T-cell (primary cell): ENCODE measurements around the gene CSTB. TPM values are rescaled to one million over a fixed set of nuclear protein-coding genes. Genes with fewer than 3 reads are reported as not detected.
A peak's percentile ranks its signal among the peaks of the same experiment; 100 is the strongest.

Source experiments
- ATAC-seq, 4 experiments: fragments of 200-7000 bp in 3 of 4; fragments of 150-1000 bp in 1 of 4; cut with Tn5 transposase; replicated peaks in 1 of 4; 1 replicate in 3 of 4; 2 replicates in 1 of 4; pipeline ENCODE4 v1.10.0; 2021; ENCODE audit warnings: moderate library complexity in 3 of 4, mild to moderate bottlenecking in 2 of 4, moderate number of reproducible peaks in 1 of 4
- CTCF ChIA-PET, 2 donors: fragments of 300-600 bp; sonication (Branson Sonifier 250); formaldehyde crosslinking; loops; one replicate each; lab custom pipeline; 2022; ENCODE audit warnings: antibody characterized with exemption in 2 of 2; lab: Charles Lee
- POLR2A ChIA-PET, 2 donors: fragments of 300-600 bp; sonication (Branson Sonifier 250); formaldehyde crosslinking; loops; one replicate each; lab custom pipeline; 2022; ENCODE audit warnings: antibody characterized with exemption in 2 of 2; lab: Charles Lee
- DNase-seq, 35 experiments: peaks; one replicate each; pipeline versions ENCODE4 v3.0.0 to v3.0.0-alpha.2; 2013 to 2023
- H3K27ac ChIP-seq: one replicate; pipeline ENCODE4 v1.5.1; 2013; ENCODE audit warnings: low read length
- H3K27me3 ChIP-seq, 2 experiments: replicated peaks in 1 of 2; 1 replicate in 1 of 2; 2 replicates in 1 of 2; pipeline versions ENCODE4 v1.6.1 to v1.7.0; 2013; ENCODE audit warnings: low read length in 1 of 2, mixed read lengths in 1 of 2; ENCODE audit not compliant: control insufficient read depth in 2 of 2, insufficient read depth in 2 of 2; ENCODE audit errors: extremely low read depth in 1 of 2
- H3K36me3 ChIP-seq, 2 donors: 1 replicate in 1 of 2; 2 replicates in 1 of 2; pipeline versions ENCODE4 v1.6.1 to v1.7.0; 2013; ENCODE audit warnings: low read length in 1 of 2; ENCODE audit not compliant: control insufficient read depth in 2 of 2, insufficient read depth in 1 of 2; ENCODE audit errors: extremely low read depth in 1 of 2
- H3K4me1 ChIP-seq, 2 experiments: 1 replicate in 1 of 2; 2 replicates in 1 of 2; pipeline versions ENCODE4 v1.6.1 to v1.7.0; 2013; ENCODE audit warnings: low read length in 2 of 2, mixed read lengths in 1 of 2; ENCODE audit not compliant: insufficient read depth in 2 of 2, control insufficient read depth in 1 of 2; ENCODE audit errors: extremely low read depth in 1 of 2
- H3K4me3 ChIP-seq, 2 donors: 1 replicate in 1 of 2; 2 replicates in 1 of 2; pipeline versions ENCODE4 v1.5.1 to v1.7.0; 2013; ENCODE audit warnings: mild to moderate bottlenecking in 2 of 2, low read length in 1 of 2, moderate library complexity in 1 of 2; ENCODE audit not compliant: control insufficient read depth in 1 of 2; ENCODE audit errors: extremely low read depth in 1 of 2
- H3K9me3 ChIP-seq: 2 replicates; pipeline ENCODE4 v1.7.0; 2013
- H3K27ac Mint-ChIP-seq, 2 donors: one replicate each; pipeline ENCODE4 v1.8.0; 2020 to 2021; ENCODE audit warnings: mild to moderate bottlenecking in 2 of 2, mixed read lengths in 2 of 2
- H3K27me3 Mint-ChIP-seq, 2 donors: one replicate each; pipeline ENCODE4 v1.8.0; 2021 to 2022; ENCODE audit warnings: mixed read lengths in 2 of 2
- H3K36me3 Mint-ChIP-seq: one replicate; pipeline ENCODE4 v1.8.0; 2021; ENCODE audit warnings: mixed read lengths
- H3K4me1 Mint-ChIP-seq, 3 donors: one replicate each; pipeline ENCODE4 v1.8.0; 2020 to 2022; ENCODE audit warnings: mixed read lengths in 3 of 3, mild to moderate bottlenecking in 1 of 3
- H3K4me3 Mint-ChIP-seq, 3 donors: one replicate each; pipeline ENCODE4 v1.8.0; 2020 to 2022; ENCODE audit warnings: mild to moderate bottlenecking in 3 of 3, mixed read lengths in 3 of 3, moderate library complexity in 3 of 3
- H3K9me3 Mint-ChIP-seq, 3 donors: one replicate each; pipeline ENCODE4 v1.8.0; 2020 to 2022; ENCODE audit warnings: mixed read lengths in 3 of 3
- WGBS: methylation state at CpG from one replicate; pipeline ENCODE4 v1.1.5; 2013; ENCODE audit warnings: missing lambda C conversion rate; ENCODE audit not compliant: insufficient coverage; 5-methylcytosine and 5-hydroxymethylcytosine counted together
- total RNA-seq, 35 experiments: library from RNA in 6 of 35; stranded (reverse) in 6 of 35; fragments of 120-200 nt in 1 of 35; gene quantifications; one replicate each; pipeline versions ENCODE4 v1.2.1 to v1.2.4 and lab custom pipeline; 2013 to 2026

Gene CSTB
- total RNA-seq, 5 donors from 2014 or later (not counting 1 experiment from before 2014, with no cell fraction given), result 19.0 to 34.7 (median 25.9) TPM

GRCh38 chr21:43734928-43735229 lies 41.2 kb downstream of the CSTB start:
- CTCF ChIA-PET, result no interaction called here
- POLR2A ChIA-PET, result no interaction called here
- Mint-ChIP-seq H3K9me3 (no peaks in the 10 kb centered on the region), H3K27ac (peak overlapping the region in 1 of 2 donors; percentile 28), H3K27me3 (no peaks in the 10 kb centered on the region), H3K36me3 (peaks cover 3% of the 10 kb centered on the region), H3K4me3 (peak overlapping the region in 1 of 3 donors; percentile 31), H3K4me1 (peaks cover 24 to 41% (median 34%) of the 10 kb centered on the region in 3 donors)
- H3K36me3 ChIP-seq, result peaks cover 5 to 9% of the 10 kb centered on the region in 2 donors
- no peak overlapping the region for H3K4me3 ChIP-seq
- peaks cover 2 to 55% of the 10 kb centered on the region in 2 experiments for H3K4me1 ChIP-seq
- WGBS, result 67% methylated on average over 6 of the region's 9 CpGs
- H3K27me3 ChIP-seq, result no peaks in the 10 kb centered on the region
- peak overlapping the region; percentile 87 for H3K27ac ChIP-seq
- ATAC-seq, result no peak
- no peaks in the 10 kb centered on the region for H3K9me3 ChIP-seq
- DNase-seq, result no peak

GRCh38 chr21:43734131-43734927 lies 41.8 kb downstream of the CSTB start:
- H3K4me1 Mint-ChIP-seq, result peaks cover 26 to 45% (median 35%) of the 10 kb centered on the region in 3 donors
- CTCF ChIA-PET, result no interaction called here
- peak overlapping the region; percentile 87 for H3K27ac ChIP-seq

GRCh38 chr21:43733529-43734071 lies 42.5 kb downstream of the CSTB start:
- H3K9me3 ChIP-seq, result no peaks in the 10 kb centered on the region
- ATAC-seq (peak in 1 of 4 experiments; percentile 39), DNase-seq (peak in 5 of 35 experiments; percentile 13 to 59 (median 41))
- peaks cover 3 to 68% of the 10 kb centered on the region in 2 experiments for H3K4me1 ChIP-seq
- POLR2A ChIA-PET, result no interaction called here
- CTCF ChIA-PET, result no interaction called here
- Mint-ChIP-seq H3K4me1 (peaks cover 32 to 49% (median 38%) of the 10 kb centered on the region in 3 donors), H3K27ac (peak overlapping the region; percentile 74 to 90), H3K9me3 (no peaks in the 10 kb centered on the region), H3K4me3 (peak overlapping the region in 1 of 3 donors; percentile 31), H3K36me3 (peaks cover 3% of the 10 kb centered on the region), H3K27me3 (no peaks in the 10 kb centered on the region)
- peak overlapping the region in 1 of 2 donors; percentile 45 for H3K4me3 ChIP-seq
- H3K27ac ChIP-seq, result peak overlapping the region; percentile 87
- H3K36me3 ChIP-seq, result peaks cover 5 to 9% of the 10 kb centered on the region in 2 donors
- WGBS, result 40% methylated on average over 9 of the region's 15 CpGs
- H3K27me3 ChIP-seq, result no peaks in the 10 kb centered on the region

More at GRCh38 chr21:43734131-43734927, 41.8 kb downstream of the CSTB start:
- H3K27me3 Mint-ChIP-seq, result no peaks in the 10 kb centered on the region
- peaks cover 3% of the 10 kb centered on the region for H3K36me3 Mint-ChIP-seq
- peak overlapping the region in 1 of 2 donors; percentile 90 for H3K27ac Mint-ChIP-seq
- H3K9me3 Mint-ChIP-seq, result no peaks in the 10 kb centered on the region
- peak in 2 of 4 experiments; percentile 17 to 21 for ATAC-seq
- Histone ChIP-seq H3K9me3 (no peaks in the 10 kb centered on the region), H3K4me3 (peak overlapping the region in 1 of 2 donors; percentile 45), H3K4me1 (peaks cover 2 to 60% of the 10 kb centered on the region in 2 experiments), H3K36me3 (peaks cover 5 to 9% of the 10 kb centered on the region in 2 donors), H3K27me3 (no peaks in the 10 kb centered on the region)
- POLR2A ChIA-PET, result no interaction called here
- peak overlapping the region in 2 of 3 donors; percentile 31 for H3K4me3 Mint-ChIP-seq
- peak in 2 of 35 experiments; percentile 29 to 54 for DNase-seq
- WGBS, result 45% methylated on average over 21 of the region's 25 CpGs

GRCh38 chr21:43733060-43733459 lies 43.0 kb downstream of the CSTB start:
- no peaks in the 10 kb centered on the region for H3K9me3 Mint-ChIP-seq
- POLR2A ChIA-PET, result no interaction called here
- peak overlapping the region in 1 of 3 donors; percentile 13 for H3K4me3 Mint-ChIP-seq
- peak overlapping the region in 1 of 2 donors; percentile 45 for H3K4me3 ChIP-seq
- ATAC-seq (peak in 1 of 4 experiments; percentile 36), DNase-seq (peak in 8 of 35 experiments; percentile 22 to 74 (median 44))
- H3K4me1 Mint-ChIP-seq, result peaks cover 37 to 55% (median 44%) of the 10 kb centered on the region in 3 donors
- 38% methylated on average over 4 of the region's 10 CpGs for whole genome bisulfite sequencing
- H3K36me3 ChIP-seq, result peaks cover 4 to 9% of the 10 kb centered on the region in 2 donors
- H3K4me1 ChIP-seq, result peaks cover 7 to 73% of the 10 kb centered on the region in 2 experiments
- H3K27me3 Mint-ChIP-seq, result no peaks in the 10 kb centered on the region
- no peaks in the 10 kb centered on the region for H3K9me3 ChIP-seq
- peak overlapping the region in 1 of 2 donors; percentile 90 for H3K27ac Mint-ChIP-seq
- CTCF ChIA-PET, result no interaction called here
- H3K27me3 ChIP-seq, result no peaks in the 10 kb centered on the region
- H3K27ac ChIP-seq, result peak overlapping the region; percentile 87
- no peaks in the 10 kb centered on the region for H3K36me3 Mint-ChIP-seq

- WGBS, result 94% methylated on average over 14 of the region's 23 CpGs
- H3K36me3 ChIP-seq, result peaks cover 0 to 2% of the 10 kb centered on the region in 2 donors
- no peaks in the 10 kb centered on the region for H3K9me3 Mint-ChIP-seq
- CTCF ChIA-PET, result no interaction called here
- H3K27me3 Mint-ChIP-seq, result no peaks in the 10 kb centered on the region
- peak overlapping the region in 1 of 2 donors; percentile 53 for H3K27ac Mint-ChIP-seq
- H3K4me3 ChIP-seq, result no peak overlapping the region
- ATAC-seq (no peak), DNase-seq (no peak)
- peaks cover 47 to 64% (median 53%) of the 10 kb centered on the region in 3 donors for H3K4me1 Mint-ChIP-seq
- peaks cover 16 to 83% of the 10 kb centered on the region in 2 experiments for H3K4me1 ChIP-seq
- H3K36me3 Mint-ChIP-seq, result no peaks in the 10 kb centered on the region
- H3K27ac ChIP-seq, result peak overlapping the region; percentile 75
- POLR2A ChIA-PET, result no interaction called here
- H3K9me3 ChIP-seq, result no peaks in the 10 kb centered on the region
- no peak overlapping the region for H3K4me3 Mint-ChIP-seq
- no peaks in the 10 kb centered on the region for H3K27me3 ChIP-seq
These were observed 44.0 kb downstream of the CSTB start for GRCh38 chr21:43731891-43732711.

GRCh38 chr21:43731476-43731875 lies 44.6 kb downstream of the CSTB start:
- Histone ChIP-seq H3K4me1 (peaks cover 19 to 89% of the 10 kb centered on the region in 2 experiments), H3K4me3 (no peak overlapping the region), H3K27ac (peak overlapping the region; percentile 19), H3K27me3 (no peaks in the 10 kb centered on the region), H3K36me3 (no peaks in the 10 kb centered on the region), H3K9me3 (no peaks in the 10 kb centered on the region)
- WGBS, result 96% methylated on average over 3 of the region's 6 CpGs
- peaks cover 53 to 71% (median 59%) of the 10 kb centered on the region in 3 donors for H3K4me1 Mint-ChIP-seq
- H3K27me3 Mint-ChIP-seq, result no peaks in the 10 kb centered on the region
- H3K27ac Mint-ChIP-seq, result peak overlapping the region in 1 of 2 donors; percentile 53
- POLR2A ChIA-PET, result no interaction called here
- ATAC-seq (no peak), DNase-seq (no peak)
- no peak overlapping the region for H3K4me3 Mint-ChIP-seq
- CTCF ChIA-PET, result no interaction called here
- H3K9me3 Mint-ChIP-seq, result no peaks in the 10 kb centered on the region
- H3K36me3 Mint-ChIP-seq, result no peaks in the 10 kb centered on the region
